HCT116 (cell line): ENCODE results near the gene CTCFL.

ENCODE experiments used
- CTCF ChIP-seq, 3 experiments: fragments of 200-600 bp in 1 of 3; sonication (generic) in 1 of 3; IDR thresholded peaks in 2 of 3; conservative IDR thresholded peaks in 1 of 3; 2 replicates each; pipeline ENCODE4 v1.5.1; 2012 to 2017; ENCODE audit warnings: low read depth in 2 of 3, low read length in 2 of 3, antibody characterized with exemption in 1 of 3, borderline replicate concordance in 1 of 3, control low read depth in 1 of 3, mild to moderate bottlenecking in 1 of 3, mixed read lengths in 1 of 3, mixed run types in 1 of 3, moderate library complexity in 1 of 3; ENCODE audit not compliant: insufficient read depth in 1 of 3
- EZH2 ChIP-seq: fragments of 200-600 bp; sonication (generic); IDR thresholded peaks from 2 replicates; pipeline ENCODE4 v1.6.1; 2017; ENCODE audit warnings: antibody characterized with exemption, mixed run types

GRCh38 chr20:57451431-57451794 lies 73.5 kb downstream of the CTCFL start:
- TF ChIP-seq CTCF (IDR thresholded peaks at IDR 0.05 in 2 of 3, conservative IDR thresholded peaks at IDR 0.05 in 1 of 3; ENCODE audit: borderline replicate concordance in 1 of 3, insufficient read depth in 1 of 3, low read depth in 2 of 3, low read length in 2 of 3) (no peak), EZH2 (no peak)
